Calu3 (cell line): ENCODE data around the gene POLR3H. TPM values are rescaled to one million over a fixed set of nuclear protein-coding genes. Genes with fewer than 3 reads are reported as not detected.

Experiments
- BruUV-seq: library from RNA; stranded (reverse); fragments of 400-500 nt; replicated peaks from 2 replicates; lab custom pipeline; 2021; lab: Mats Ljungman, UMichigan
- CTCF ChIA-PET: fragments of 300-600 bp; sonication (Branson Sonifier 250); formaldehyde crosslinking; loops from one replicate; lab custom pipeline; 2022; ENCODE audit warnings: antibody characterized with exemption; lab: Charles Lee
- DNase-seq: peaks from one replicate; pipeline ENCODE4 v3.0.0; 2022
- H3K27ac Mint-ChIP-seq: one replicate; pipeline ENCODE4 v1.8.0; 2022; ENCODE audit warnings: mixed read lengths; ENCODE audit not compliant: unreplicated experiment
- H3K27me3 Mint-ChIP-seq: one replicate; pipeline ENCODE4 v1.8.0; 2022; ENCODE audit warnings: mixed read lengths; ENCODE audit not compliant: unreplicated experiment
- H3K36me3 Mint-ChIP-seq: one replicate; pipeline ENCODE4 v1.8.0; 2022; ENCODE audit warnings: mild to moderate bottlenecking, moderate library complexity, mixed read lengths; ENCODE audit not compliant: insufficient read depth, unreplicated experiment
- H3K4me1 Mint-ChIP-seq: one replicate; pipeline ENCODE4 v1.8.0; 2022; ENCODE audit warnings: mild to moderate bottlenecking, low read depth, mixed read lengths; ENCODE audit not compliant: unreplicated experiment
- H3K4me3 Mint-ChIP-seq: one replicate; pipeline ENCODE4 v1.8.0; 2022; ENCODE audit warnings: mild to moderate bottlenecking, low read depth, moderate library complexity, mixed read lengths; ENCODE audit not compliant: unreplicated experiment
- H3K9me3 Mint-ChIP-seq: one replicate; pipeline ENCODE4 v1.8.0; 2022; ENCODE audit warnings: low read depth, mixed read lengths; ENCODE audit not compliant: unreplicated experiment
- CTCF ChIP-seq: fragments of 200-600 bp; IDR thresholded peaks from one replicate; pipeline ENCODE4 v1.8.0; 2022; ENCODE audit warnings: antibody characterized with exemption; ENCODE audit not compliant: unreplicated experiment
- intact Hi-C: fragments of 100-400 bp; cut with micrococcal nuclease; formaldehyde crosslinking; loops from one replicate; pipeline ENCODE4 v1.10.0; 2022; ENCODE audit not compliant: unreplicated experiment
- total RNA-seq: library from RNA; stranded (reverse); gene quantifications from 2 replicates; pipeline ENCODE4 v1.2.3, GENCODE V29; 2022

Gene POLR3H
- total RNA-seq, 1 experiment from 2014 or later = 49.7 TPM

DNA sequence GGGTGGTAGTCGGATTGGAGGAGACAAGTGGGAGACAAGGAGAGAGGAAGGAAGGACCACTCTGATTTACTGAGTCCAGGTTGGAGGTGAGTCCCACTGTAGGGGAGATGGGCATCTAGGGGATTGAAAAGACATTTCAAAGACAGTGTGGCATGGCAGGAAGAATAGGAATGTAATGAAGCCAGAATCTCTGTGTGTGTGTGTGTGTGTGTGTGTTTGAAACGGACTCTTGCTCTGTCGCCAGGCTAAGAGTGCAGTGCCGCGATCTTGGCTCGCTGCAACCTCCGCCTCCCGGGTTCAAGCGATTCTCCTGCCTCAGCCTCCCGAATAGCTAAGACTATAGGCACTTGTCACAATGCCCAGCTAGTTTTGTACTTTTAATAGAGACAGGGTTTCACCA, 12.3 kb upstream of the POLR3H start:
- Mint-ChIP-seq H3K27me3 (peaks cover 89% of the 10 kb centered on the region), H3K4me3 (no peak overlapping the region), H3K9me3 (no peaks in the 10 kb centered on the region), H3K36me3 (no peaks in the 10 kb centered on the region), H3K4me1 (peaks cover 8% of the 10 kb centered on the region), H3K27ac (no peak overlapping the region)
- intact Hi-C loops = no loop called here
- TF ChIP-seq CTCF = no peak
- CTCF ChIA-PET = interaction anchor here (0.6 to 1.2 kb wide), 2 partner anchors 30 to 33 kb away, joined by 3 to 4 read pairs; partner anchors contain the start of gene PMM1
- BruUV-seq = no TSS peak
- no peak for DNase-seq

DNA sequence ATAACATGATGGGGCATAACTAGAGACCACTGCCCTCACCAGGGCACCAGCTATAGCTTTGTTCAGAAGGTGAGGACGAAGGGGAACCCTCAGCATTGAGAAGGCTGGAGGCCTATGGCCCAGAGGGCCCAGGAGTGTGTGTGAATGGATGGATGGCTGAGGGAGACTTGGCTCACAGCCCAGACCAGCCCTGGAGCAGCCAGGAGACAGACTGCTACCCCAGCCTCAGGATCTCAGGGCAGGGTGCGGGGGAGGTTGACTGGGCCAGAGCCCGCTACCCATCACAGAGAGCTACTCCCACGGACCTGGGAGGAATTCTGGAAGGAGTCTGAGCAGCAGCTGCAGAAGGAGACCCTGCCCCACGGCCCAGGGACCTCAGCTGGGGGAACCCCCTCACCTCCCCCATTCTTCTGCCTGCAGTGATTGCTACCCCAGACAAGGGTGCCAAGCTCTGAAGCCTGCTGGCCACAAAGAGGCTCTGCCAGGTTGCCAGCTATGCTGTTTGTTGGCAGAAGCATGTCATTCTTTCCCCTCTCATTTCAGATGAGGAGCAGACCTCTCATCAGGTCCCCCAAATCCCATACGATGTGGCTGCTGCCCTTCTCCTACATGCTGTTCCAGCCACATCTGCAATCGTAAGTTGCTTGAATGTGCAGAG, 11.2 kb upstream of the POLR3H start:
- DNase-seq = no peak
- Mint-ChIP-seq H3K4me3 (no peak overlapping the region), H3K36me3 (no peaks in the 10 kb centered on the region), H3K27me3 (peaks cover 81% of the 10 kb centered on the region), H3K9me3 (no peaks in the 10 kb centered on the region), H3K27ac (no peak overlapping the region), H3K4me1 (peaks cover 8% of the 10 kb centered on the region)
- intact Hi-C loops = no loop called here
- no peak for TF ChIP-seq CTCF
- CTCF ChIA-PET = interaction anchor here (0.6 to 0.9 kb wide), 2 partner anchors 11 to 21 kb away, joined by 4 to 7 read pairs; no protein-coding TSS in a partner anchor
- BruUV-seq = no TSS peak

- H3K4me1 Mint-ChIP-seq = peaks cover 8% of the 10 kb centered on the region
- peaks cover 52% of the 10 kb centered on the region for H3K27me3 Mint-ChIP-seq
- intact Hi-C loops = loop anchor here (5.0 kb wide), 1 partner anchor 45 kb away; no protein-coding TSS in a partner anchor
- no peaks in the 10 kb centered on the region for H3K36me3 Mint-ChIP-seq
- no peaks in the 10 kb centered on the region for H3K9me3 Mint-ChIP-seq
- CTCF ChIA-PET = no interaction called here
- TF ChIP-seq CTCF = no peak
- H3K27ac Mint-ChIP-seq = no peak overlapping the region
- H3K4me3 Mint-ChIP-seq = no peak overlapping the region
- no peak for DNase-seq
- no TSS peak for BruUV-seq
These were observed 7.8 kb upstream of the POLR3H start for GRCh38 chr22:41551877-41552582.

DNA sequence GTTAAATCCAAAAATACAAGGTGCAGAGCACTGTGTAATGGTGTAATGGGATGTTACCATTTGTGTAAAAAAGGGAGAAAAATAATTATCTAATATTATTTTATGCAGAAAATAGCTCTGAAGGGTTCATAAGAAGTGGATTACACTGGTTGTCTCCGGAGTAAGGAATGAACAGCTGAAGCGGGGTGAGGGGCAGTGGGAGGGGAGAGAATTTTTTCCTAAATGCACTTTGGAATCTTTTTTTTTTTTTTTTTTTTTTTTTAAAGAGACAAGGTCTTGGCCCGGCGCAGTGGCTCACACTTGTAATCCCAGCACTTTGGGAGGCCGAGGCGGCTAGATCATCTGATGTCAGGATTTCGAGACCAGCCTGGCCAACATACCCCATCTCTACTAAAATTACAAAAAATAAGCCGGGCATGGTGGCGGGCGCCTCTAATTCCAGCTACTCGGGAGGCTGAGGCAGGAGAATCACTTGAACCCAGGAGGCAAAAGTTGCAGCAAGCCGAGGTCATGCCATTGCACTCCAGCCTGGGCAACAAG, 6.8 kb upstream of the POLR3H start:
- no peaks in the 10 kb centered on the region for H3K9me3 Mint-ChIP-seq
- peaks cover 8% of the 10 kb centered on the region for H3K4me1 Mint-ChIP-seq
- CTCF ChIA-PET = interaction anchor here (0.6 kb wide), 1 partner anchor 87 kb away, joined by 3 read pairs; no protein-coding TSS in a partner anchor
- H3K27ac Mint-ChIP-seq = no peak overlapping the region
- H3K27me3 Mint-ChIP-seq = peaks cover 42% of the 10 kb centered on the region
- DNase-seq = no peak
- BruUV-seq = no TSS peak
- intact Hi-C loops = loop anchor here (5.0 kb wide), 1 partner anchor 46 kb away; no protein-coding TSS in a partner anchor
- TF ChIP-seq CTCF = no peak
- H3K36me3 Mint-ChIP-seq = no peaks in the 10 kb centered on the region
- H3K4me3 Mint-ChIP-seq = no peak overlapping the region
